NCI-H526 treated with DMSO at 0.1 percent for 48 hours (cell line): Measurements from ENCODE around the gene ACOT7.
A peak's percentile ranks its signal among the peaks of the same experiment; 100 is the strongest.

Source experiments
- DNase-seq: peaks from one replicate; lab custom pipeline; 2025; lab: John Stamatoyannopoulos, UW

ACOT7 gene

GRCh38 chr1:6288665-6289064, 104.9 kb downstream of the ACOT7 start:
- DNase-seq = no peak

GRCh38 chr1:6288026-6288425, 105.5 kb downstream of the ACOT7 start:
- no peak for DNase-seq

- DNase-seq = no peak
Measured at GRCh38 chr1:6287431-6287886, 106.1 kb downstream of the ACOT7 start.

GRCh38 chr1:6287029-6287428, 106.5 kb downstream of the ACOT7 start:
- no peak for DNase-seq

- DNase-seq = no peak
Measured at GRCh38 chr1:6286266-6286665, 107.3 kb downstream of the ACOT7 start.

GRCh38 chr1:6285336-6285735, 108.2 kb downstream of the ACOT7 start:
- DNase-seq = no peak

GRCh38 chr1:6282577-6283270, 110.8 kb downstream of the ACOT7 start:
- DNase-seq = no peak

GRCh38 chr1:6281511-6282402, 111.8 kb downstream of the ACOT7 start:
- DNase-seq = no peak

GRCh38 chr1:6280761-6281451, 112.7 kb downstream of the ACOT7 start:
- no peak for DNase-seq

- DNase-seq = no peak
Measured at GRCh38 chr1:6279613-6280383, 113.8 kb downstream of the ACOT7 start.

GRCh38 chr1:6279066-6279465, 114.5 kb downstream of the ACOT7 start:
- DNase-seq = no peak

- no peak for DNase-seq
Measured at GRCh38 chr1:6278263-6278662, 115.3 kb downstream of the ACOT7 start.

- DNase-seq = no peak
Measured at GRCh38 chr1:6276811-6277555, 116.6 kb downstream of the ACOT7 start.

GRCh38 chr1:6275826-6276782, 117.5 kb downstream of the ACOT7 start:
- DNase-seq = peak; percentile 86

GRCh38 chr1:6274622-6275139, 118.9 kb downstream of the ACOT7 start:
- DNase-seq = no peak

GRCh38 chr1:6274102-6274501, 119.5 kb downstream of the ACOT7 start:
- DNase-seq = no peak

- DNase-seq = peak; percentile 54
Measured at GRCh38 chr1:6273380-6273891, 120.1 kb downstream of the ACOT7 start.

- no peak for DNase-seq
Measured at GRCh38 chr1:6272868-6273267, 120.7 kb downstream of the ACOT7 start.

- DNase-seq = no peak
Measured at GRCh38 chr1:6272452-6272851, 121.1 kb downstream of the ACOT7 start.
